ENCODE measurements around the gene DMAP1. TPM values are rescaled to one million over a fixed set of nuclear protein-coding genes. Genes with fewer than 3 reads are reported as not detected.

DMAP1 gene
- total RNA-seq, 3 donors from 2014 or later (not counting 1 experiment from before 2014, with no cell fraction given), result 61.1 to 73.3 (median 67.3) TPM

- intact Hi-C loops (cut with micrococcal nuclease), result no loop called here
- DNase-seq (no peak), ATAC-seq (no peak)
- no peaks in the 10 kb centered on the region for H3K27me3 Mint-ChIP-seq (ENCODE audit: low read depth in 2 of 2)
- Histone ChIP-seq H3K36me3 (ENCODE audit: control insufficient read depth, insufficient read depth, low read length) (no peaks in the 10 kb centered on the region), H3K27ac (ENCODE audit: low read length) (no peak overlapping the region), H3K4me3 (ENCODE audit: low read length) (no peak overlapping the region), H3K27me3 (ENCODE audit: control insufficient read depth, insufficient read depth, low read length) (no peaks in the 10 kb centered on the region), H3K4me1 (ENCODE audit: control insufficient read depth, insufficient read depth, low read length) (peaks cover 10% of the 10 kb centered on the region), H3K9me3 (ENCODE audit: control insufficient read depth, insufficient read depth, low read length) (no peaks in the 10 kb centered on the region)
- no peaks in the 10 kb centered on the region for H3K9me3 Mint-ChIP-seq
- TF ChIP-seq CTCF (IDR thresholded peaks at IDR 0.05), result no peak
- peaks cover 5 to 39% of the 10 kb centered on the region in 2 donors for H3K4me1 Mint-ChIP-seq
- no peak overlapping the region for H3K27ac Mint-ChIP-seq
- 99% methylated on average over 6 of the region's 6 CpGs for WGBS (ENCODE audit: insufficient coverage)
- H3K36me3 Mint-ChIP-seq, result no peaks in the 10 kb centered on the region
- no peak overlapping the region for H3K4me3 Mint-ChIP-seq
These were observed 49.1 kb downstream of the DMAP1 start for GRCh38 chr1:44262414-44262813.

GRCh38 chr1:44262816-44263567 is 49.7 kb downstream of the DMAP1 start:
- Histone ChIP-seq H3K27me3 (ENCODE audit: control insufficient read depth, insufficient read depth, low read length) (no peaks in the 10 kb centered on the region), H3K4me1 (ENCODE audit: control insufficient read depth, insufficient read depth, low read length) (peaks cover 10% of the 10 kb centered on the region), H3K9me3 (ENCODE audit: control insufficient read depth, insufficient read depth, low read length) (no peaks in the 10 kb centered on the region), H3K4me3 (ENCODE audit: low read length) (no peak overlapping the region), H3K27ac (ENCODE audit: low read length) (no peak overlapping the region), H3K36me3 (ENCODE audit: control insufficient read depth, insufficient read depth, low read length) (no peaks in the 10 kb centered on the region)
- no peak for TF ChIP-seq CTCF (IDR thresholded peaks at IDR 0.05)
- Mint-ChIP-seq H3K36me3 (no peaks in the 10 kb centered on the region), H3K4me1 (peaks cover 5 to 39% of the 10 kb centered on the region in 2 donors), H3K27ac (no peak overlapping the region), H3K4me3 (no peak overlapping the region), H3K27me3 (ENCODE audit: low read depth in 2 of 2) (no peaks in the 10 kb centered on the region), H3K9me3 (no peaks in the 10 kb centered on the region)
- whole genome bisulfite sequencing (ENCODE audit: insufficient coverage), result 97% methylated on average over 4 of the region's 4 CpGs
- no peak for DNase-seq
- intact Hi-C loops (cut with micrococcal nuclease), result no loop called here
- no peak for ATAC-seq

- Histone ChIP-seq H3K4me3 (ENCODE audit: low read length) (no peak overlapping the region), H3K36me3 (ENCODE audit: control insufficient read depth, insufficient read depth, low read length) (no peaks in the 10 kb centered on the region), H3K4me1 (ENCODE audit: control insufficient read depth, insufficient read depth, low read length) (peaks cover 10% of the 10 kb centered on the region), H3K27ac (ENCODE audit: low read length) (no peak overlapping the region), H3K9me3 (ENCODE audit: control insufficient read depth, insufficient read depth, low read length) (no peaks in the 10 kb centered on the region), H3K27me3 (ENCODE audit: control insufficient read depth, insufficient read depth, low read length) (no peaks in the 10 kb centered on the region)
- Mint-ChIP-seq H3K27ac (peak overlapping the region in 1 of 2 donors; percentile 2), H3K9me3 (no peaks in the 10 kb centered on the region), H3K4me3 (no peak overlapping the region), H3K4me1 (peaks cover 6 to 39% of the 10 kb centered on the region in 2 donors), H3K36me3 (no peaks in the 10 kb centered on the region), H3K27me3 (ENCODE audit: low read depth in 2 of 2) (no peaks in the 10 kb centered on the region)
- WGBS (ENCODE audit: insufficient coverage), result 86% methylated on average over 9 of the region's 9 CpGs
- no peak for DNase-seq
- TF ChIP-seq CTCF (IDR thresholded peaks at IDR 0.05), result no peak
- peak in 1 of 3 donors; percentile 37 for ATAC-seq
- intact Hi-C loops (cut with micrococcal nuclease), result no loop called here
These were observed 50.5 kb downstream of the DMAP1 start for GRCh38 chr1:44263568-44264450.
